ENCODE measurements around the gene PCDHGA11. TPM values are rescaled to one million over a fixed set of nuclear protein-coding genes. Genes with fewer than 3 reads are reported as not detected.
"Not testable (repeated sequence)": the region's sequence is repeated elsewhere in the genome, so short reads cannot be mapped to it uniquely, and the experiment has no call there.

PCDHGA11 gene
- total RNA-seq, 2 donors from 2014 or later, result 1.3 to 1.6 TPM

DNA sequence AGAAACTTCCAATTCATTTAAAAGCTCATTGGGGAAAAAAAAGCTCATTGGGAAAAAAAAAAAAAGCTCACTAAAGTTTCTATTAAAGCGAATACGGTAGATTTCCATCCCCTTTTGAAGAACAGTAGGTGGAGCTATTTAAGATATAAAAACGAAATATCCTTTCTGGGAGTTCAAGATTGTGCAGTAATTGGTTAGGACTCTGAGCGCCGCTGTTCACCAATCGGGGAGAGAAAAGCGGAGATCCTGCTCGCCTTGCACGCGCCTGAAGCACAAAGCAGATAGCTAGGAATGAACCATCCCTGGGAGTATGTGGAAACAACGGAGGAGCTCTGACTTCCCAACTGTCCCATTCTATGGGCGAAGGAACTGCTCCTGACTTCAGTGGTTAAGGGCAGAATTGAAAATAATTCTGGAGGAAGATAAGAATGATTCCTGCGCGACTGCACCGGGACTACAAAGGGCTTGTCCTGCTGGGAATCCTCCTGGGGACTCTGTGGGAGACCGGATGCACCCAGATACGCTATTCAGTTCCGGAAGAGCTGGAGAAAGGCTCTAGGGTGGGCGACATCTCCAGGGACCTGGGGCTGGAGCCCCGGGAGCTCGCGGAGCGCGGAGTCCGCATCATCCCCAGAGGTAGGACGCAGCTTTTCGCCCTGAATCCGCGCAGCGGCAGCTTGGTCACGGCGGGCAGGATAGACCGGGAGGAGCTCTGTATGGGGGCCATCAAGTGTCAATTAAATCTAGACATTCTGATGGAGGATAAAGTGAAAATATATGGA lies 9.7 kb downstream of the PCDHGA11 start, which contains the start of gene PCDHGA12:
TSS of gene PCDHGA12 (plus strand) at position 176 of the 782 bp plus-strand sequence. CDS start at position 429, 253 bp downstream.
- intact Hi-C loops (cut with DNase I), result no loop called here
- Histone ChIP-seq H3K4me3 (no peak within 1 kb of the TSS), H3K27me3 (no peaks in the 10 kb centered on the region), H3K27ac (no peak within 1 kb of the TSS), H3K36me3 (no peaks in the 10 kb centered on the region), H3K4me1 (no peaks in the 10 kb centered on the region), H3K9me3 (peaks cover 7% of the 10 kb centered on the region), H3K9ac (ENCODE audit: low read depth in 2 of 2, low read length in 2 of 2) (no peak within 1 kb of the TSS)
- TF ChIP-seq, protein P1, sequence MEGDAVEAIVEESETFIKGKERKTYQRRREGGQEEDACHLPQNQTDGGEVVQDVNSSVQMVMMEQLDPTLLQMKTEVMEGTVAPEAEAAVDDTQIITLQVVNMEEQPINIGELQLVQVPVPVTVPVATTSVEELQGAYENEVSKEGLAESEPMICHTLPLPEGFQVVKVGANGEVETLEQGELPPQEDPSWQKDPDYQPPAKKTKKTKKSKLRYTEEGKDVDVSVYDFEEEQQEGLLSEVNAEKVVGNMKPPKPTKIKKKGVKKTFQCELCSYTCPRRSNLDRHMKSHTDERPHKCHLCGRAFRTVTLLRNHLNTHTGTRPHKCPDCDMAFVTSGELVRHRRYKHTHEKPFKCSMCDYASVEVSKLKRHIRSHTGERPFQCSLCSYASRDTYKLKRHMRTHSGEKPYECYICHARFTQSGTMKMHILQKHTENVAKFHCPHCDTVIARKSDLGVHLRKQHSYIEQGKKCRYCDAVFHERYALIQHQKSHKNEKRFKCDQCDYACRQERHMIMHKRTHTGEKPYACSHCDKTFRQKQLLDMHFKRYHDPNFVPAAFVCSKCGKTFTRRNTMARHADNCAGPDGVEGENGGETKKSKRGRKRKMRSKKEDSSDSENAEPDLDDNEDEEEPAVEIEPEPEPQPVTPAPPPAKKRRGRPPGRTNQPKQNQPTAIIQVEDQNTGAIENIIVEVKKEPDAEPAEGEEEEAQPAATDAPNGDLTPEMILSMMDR (IDR thresholded peaks at IDR 0.05), result no peak
- no peak for DNase-seq

DNA sequence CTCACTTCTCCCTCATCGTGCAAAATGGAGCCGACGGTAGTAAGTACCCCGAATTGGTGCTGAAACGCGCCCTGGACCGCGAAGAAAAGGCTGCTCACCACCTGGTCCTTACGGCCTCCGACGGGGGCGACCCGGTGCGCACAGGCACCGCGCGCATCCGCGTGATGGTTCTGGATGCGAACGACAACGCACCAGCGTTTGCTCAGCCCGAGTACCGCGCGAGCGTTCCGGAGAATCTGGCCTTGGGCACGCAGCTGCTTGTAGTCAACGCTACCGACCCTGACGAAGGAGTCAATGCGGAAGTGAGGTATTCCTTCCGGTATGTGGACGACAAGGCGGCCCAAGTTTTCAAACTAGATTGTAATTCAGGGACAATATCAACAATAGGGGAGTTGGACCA lies 10.4 kb downstream of the PCDHGA11 start:
- H3K36me3 ChIP-seq, result no peaks in the 10 kb centered on the region
- intact Hi-C loops (cut with DNase I), result no loop called here
- no peak for DNase-seq
- H3K27me3 ChIP-seq, result no peaks in the 10 kb centered on the region
- H3K9ac ChIP-seq (ENCODE audit: low read depth in 2 of 2, low read length in 2 of 2), result no peak overlapping the region
- H3K4me1 ChIP-seq, result no peaks in the 10 kb centered on the region
- peaks cover 7% of the 10 kb centered on the region for H3K9me3 ChIP-seq
- TF ChIP-seq, protein P1 (IDR thresholded peaks at IDR 0.05), result no peak
- H3K27ac ChIP-seq, result no peak overlapping the region
- H3K4me3 ChIP-seq, result no peak overlapping the region

DNA sequence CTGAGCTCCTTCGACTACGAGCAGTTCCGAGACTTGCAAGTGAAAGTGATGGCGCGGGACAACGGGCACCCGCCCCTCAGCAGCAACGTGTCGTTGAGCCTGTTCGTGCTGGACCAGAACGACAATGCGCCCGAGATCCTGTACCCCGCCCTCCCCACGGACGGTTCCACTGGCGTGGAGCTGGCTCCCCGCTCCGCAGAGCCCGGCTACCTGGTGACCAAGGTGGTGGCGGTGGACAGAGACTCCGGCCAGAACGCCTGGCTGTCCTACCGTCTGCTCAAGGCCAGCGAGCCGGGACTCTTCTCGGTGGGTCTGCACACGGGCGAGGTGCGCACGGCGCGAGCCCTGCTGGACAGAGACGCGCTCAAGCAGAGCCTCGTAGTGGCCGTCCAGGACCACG lies 11.5 kb downstream of the PCDHGA11 start:
- H3K4me3 ChIP-seq; intact Hi-C loops (cut with DNase I); H3K36me3 ChIP-seq; H3K9me3 ChIP-seq; DNase-seq; H3K27me3 ChIP-seq; H3K4me1 ChIP-seq; H3K27ac ChIP-seq; H3K9ac ChIP-seq (ENCODE audit: low read depth in 2 of 2, low read length in 2 of 2): not testable (repeated sequence)

DNA sequence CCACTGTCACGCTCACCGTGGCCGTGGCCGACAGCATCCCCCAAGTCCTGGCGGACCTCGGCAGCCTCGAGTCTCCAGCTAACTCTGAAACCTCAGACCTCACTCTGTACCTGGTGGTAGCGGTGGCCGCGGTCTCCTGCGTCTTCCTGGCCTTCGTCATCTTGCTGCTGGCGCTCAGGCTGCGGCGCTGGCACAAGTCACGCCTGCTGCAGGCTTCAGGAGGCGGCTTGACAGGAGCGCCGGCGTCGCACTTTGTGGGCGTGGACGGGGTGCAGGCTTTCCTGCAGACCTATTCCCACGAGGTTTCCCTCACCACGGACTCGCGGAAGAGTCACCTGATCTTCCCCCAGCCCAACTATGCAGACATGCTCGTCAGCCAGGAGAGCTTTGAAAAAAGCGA lies 11.9 kb downstream of the PCDHGA11 start:
- intact Hi-C loops (cut with DNase I); H3K27ac ChIP-seq; H3K27me3 ChIP-seq; H3K9me3 ChIP-seq; H3K4me1 ChIP-seq; H3K9ac ChIP-seq (ENCODE audit: low read depth in 2 of 2, low read length in 2 of 2); H3K4me3 ChIP-seq; DNase-seq; H3K36me3 ChIP-seq: not testable (repeated sequence)

DNA sequence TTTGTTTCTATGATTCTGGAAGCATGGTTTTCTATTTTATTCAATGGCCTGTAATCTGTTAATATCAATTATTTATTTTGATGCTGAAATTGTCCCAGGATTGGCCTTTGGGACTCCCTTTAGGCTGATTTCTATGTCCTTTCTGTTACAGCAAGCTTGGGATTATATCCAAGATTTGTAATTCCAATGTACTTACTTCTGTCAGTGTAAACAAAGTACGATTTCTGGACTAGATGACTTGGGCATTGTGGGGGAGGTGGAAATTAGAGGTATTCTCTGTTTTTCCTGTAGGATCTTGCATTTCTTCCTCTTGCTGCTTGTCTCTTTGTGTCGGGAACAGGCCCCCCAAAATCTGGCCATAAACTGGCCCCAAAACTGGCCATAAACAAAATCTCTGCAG lies 13.2 kb downstream of the PCDHGA11 start:
- Histone ChIP-seq H3K9me3 (no peaks in the 10 kb centered on the region), H3K36me3 (no peaks in the 10 kb centered on the region)

DNA sequence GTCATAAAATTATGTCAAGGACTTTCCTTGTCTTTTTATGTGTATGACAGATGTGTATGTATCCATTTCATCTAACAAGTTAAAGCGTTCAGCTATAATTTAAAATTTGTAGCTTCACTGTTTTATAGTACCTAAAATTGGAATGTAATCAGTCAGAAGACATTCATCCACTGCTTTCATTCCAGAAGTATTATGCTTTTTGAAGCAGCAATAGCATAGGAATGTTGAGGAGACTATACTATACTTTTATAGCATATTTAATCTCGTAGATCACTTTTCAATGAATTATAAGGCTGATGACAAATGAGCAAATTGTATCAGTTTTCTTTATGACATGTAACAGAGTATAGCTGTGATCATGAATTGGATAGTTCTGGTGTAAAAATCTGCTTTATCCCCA lies 16.4 kb downstream of the PCDHGA11 start:
- H3K9me3 ChIP-seq, result no peaks in the 10 kb centered on the region
- TF ChIP-seq, protein P1 (IDR thresholded peaks at IDR 0.05), result no peak
- no peak overlapping the region for H3K27ac ChIP-seq
- no peaks in the 10 kb centered on the region for H3K4me1 ChIP-seq
- no peaks in the 10 kb centered on the region for H3K27me3 ChIP-seq
- no peak overlapping the region for H3K4me3 ChIP-seq
- no peak for DNase-seq
- no peak overlapping the region for H3K9ac ChIP-seq (ENCODE audit: low read depth in 2 of 2, low read length in 2 of 2)
- intact Hi-C loops (cut with DNase I), result no loop called here
- H3K36me3 ChIP-seq, result no peaks in the 10 kb centered on the region

More for the DNA sequence above, 13.2 kb downstream of the PCDHGA11 start:
- no peak overlapping the region for H3K27ac ChIP-seq
- no peaks in the 10 kb centered on the region for H3K27me3 ChIP-seq
- DNase-seq, result no peak
- TF ChIP-seq, protein P1 (IDR thresholded peaks at IDR 0.05), result no peak
- no peak overlapping the region for H3K4me3 ChIP-seq
- H3K9ac ChIP-seq (ENCODE audit: low read depth in 2 of 2, low read length in 2 of 2), result no peak overlapping the region
- intact Hi-C loops (cut with DNase I), result no loop called here
- no peaks in the 10 kb centered on the region for H3K4me1 ChIP-seq

Measured in colonic mucosa (tissue), 4 donors.